MV-4-11 (cell line): ENCODE measurements around the gene WDR45.

Experiments
- DNase-seq: peaks from one replicate; lab custom pipeline; 2025; lab: John Stamatoyannopoulos, UW

Gene WDR45

DNA sequence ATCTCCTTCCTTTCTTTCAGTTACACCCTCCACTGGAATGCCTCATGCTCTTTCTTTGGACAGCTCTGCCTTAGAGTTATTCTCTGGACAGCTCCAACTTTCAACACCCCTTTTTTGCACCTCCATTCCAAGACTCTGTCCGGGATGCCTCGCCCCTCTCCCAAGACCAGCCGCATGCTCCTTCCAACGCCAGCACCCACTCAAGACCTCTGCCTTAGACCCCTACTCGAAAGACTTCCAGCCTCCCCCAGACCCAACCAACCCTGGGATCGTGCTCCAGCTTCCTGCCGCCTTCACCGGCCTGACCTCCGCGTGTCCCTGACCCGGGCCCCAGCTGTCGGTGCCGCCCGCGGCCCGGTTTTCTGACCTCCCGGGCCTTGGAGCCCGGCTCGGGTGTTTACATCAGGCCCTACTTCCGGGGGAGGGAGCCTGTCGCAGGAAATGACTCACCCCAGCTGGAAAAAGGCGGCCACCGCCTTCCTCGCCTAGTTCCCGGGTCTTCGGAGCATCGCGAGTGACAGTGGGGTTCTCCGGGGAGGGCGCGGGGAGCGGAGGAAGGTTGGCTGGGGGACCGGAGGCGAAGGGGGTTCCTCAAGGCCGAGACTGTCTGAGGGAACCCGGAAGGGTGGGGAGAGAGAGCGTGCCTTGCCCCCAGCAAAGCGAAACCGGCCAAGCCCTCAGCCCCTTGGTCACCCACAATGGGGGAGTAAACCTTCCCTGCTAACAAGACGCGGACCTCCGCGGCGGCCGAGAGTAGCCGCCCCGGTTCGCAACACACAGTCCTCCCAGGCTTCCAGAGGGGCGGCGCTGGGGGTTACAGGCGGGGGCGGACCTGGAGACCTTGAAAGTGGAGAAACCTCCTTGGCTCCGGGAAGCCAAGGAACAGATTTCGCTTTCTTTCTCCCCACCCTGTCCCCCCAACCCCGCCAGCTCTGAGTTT is at the start of gene WDR45:
TSS of gene WDR45 (minus strand) at position 399 of the 940 bp plus-strand sequence. CDS start 1,792 bp downstream, outside the sequence.
- peak; percentile 49 for DNase-seq

DNA sequence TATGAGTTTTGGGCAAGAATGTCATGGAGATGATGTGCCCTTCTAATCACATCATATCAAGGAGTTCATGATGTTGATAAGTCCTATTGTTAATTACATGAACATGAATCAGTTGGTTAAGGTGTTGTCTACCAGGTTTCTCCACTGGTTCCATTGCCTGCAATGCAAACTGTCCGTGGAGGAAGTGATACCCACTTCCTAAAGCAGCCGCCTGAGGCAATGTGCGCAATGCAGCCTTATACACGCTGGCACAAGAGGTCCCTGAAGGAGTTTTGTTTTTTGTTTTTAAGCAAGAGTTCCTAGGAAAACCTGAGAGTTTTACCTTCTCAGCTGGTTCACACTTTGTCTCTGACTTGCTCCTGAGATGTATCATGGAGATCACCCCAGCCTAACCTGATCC is 49.7 kb upstream of the WDR45 start:
- peak; percentile 58 for DNase-seq

DNA sequence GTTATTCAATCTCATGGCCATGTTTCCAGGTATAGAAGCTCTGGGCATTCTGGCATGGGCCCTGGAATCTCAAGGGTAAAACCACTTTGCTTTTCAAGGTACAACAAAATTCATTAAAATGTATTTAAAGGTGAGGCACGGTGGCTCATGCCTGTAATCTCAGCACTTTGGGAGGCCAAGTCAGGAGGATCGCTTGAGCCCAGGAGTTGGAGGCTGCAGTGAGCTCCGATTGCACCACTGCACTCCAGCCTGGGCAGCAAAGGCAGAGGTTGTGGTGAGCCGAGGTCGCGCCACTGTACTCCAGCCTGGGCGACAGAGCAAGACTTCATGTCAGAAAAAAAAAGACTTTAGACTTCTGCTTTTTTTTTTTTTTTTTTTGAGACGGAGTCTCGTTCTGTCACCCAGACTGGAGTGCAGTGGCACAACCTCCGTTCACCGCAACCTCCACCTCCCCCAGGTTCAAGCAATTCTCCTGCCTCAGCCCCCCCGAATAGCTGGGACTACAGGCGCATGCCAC is 48.1 kb upstream of the WDR45 start:
- peak; percentile 76 for DNase-seq

DNA sequence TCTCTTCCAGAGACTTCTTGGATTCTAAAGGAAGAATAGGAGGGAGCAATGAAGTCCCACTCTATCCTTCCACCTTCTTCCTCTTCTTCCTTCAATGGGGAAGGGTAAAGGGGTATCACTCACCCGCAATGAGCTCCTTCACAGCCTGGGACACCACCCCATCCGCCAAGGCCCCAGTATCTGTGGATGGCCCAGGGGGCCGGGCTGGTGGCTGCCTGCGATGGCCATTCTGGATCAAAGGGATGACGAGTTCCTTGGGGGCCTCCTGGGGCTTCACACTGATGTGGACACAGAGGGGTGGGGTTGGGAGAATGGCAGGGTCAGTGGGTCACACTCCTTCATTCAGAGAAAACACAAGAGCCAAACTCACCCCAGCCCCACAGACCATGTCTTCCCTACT is 42.8 kb upstream of the WDR45 start:
- DNase-seq, result no peak

DNA sequence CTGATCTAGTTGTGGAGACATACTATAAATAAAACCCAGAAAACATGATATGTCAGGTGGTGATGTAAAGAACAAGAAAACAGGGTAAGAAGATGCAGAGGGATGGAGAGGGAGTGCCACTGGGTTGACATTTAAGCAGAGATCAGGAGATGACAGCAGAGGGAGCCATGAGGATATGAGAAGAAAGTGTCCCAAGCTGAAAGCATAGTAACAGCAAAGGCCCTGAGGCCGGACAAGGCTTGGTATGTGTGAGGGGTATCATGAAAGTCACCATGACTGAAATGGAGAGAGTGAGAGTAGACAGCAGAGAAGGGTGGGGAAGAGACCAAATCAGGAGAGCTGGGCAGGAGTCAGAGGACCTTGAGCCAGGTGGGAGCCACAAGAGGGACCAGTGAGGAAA is 40.4 kb upstream of the WDR45 start:
- DNase-seq, result peak; percentile 27

DNA sequence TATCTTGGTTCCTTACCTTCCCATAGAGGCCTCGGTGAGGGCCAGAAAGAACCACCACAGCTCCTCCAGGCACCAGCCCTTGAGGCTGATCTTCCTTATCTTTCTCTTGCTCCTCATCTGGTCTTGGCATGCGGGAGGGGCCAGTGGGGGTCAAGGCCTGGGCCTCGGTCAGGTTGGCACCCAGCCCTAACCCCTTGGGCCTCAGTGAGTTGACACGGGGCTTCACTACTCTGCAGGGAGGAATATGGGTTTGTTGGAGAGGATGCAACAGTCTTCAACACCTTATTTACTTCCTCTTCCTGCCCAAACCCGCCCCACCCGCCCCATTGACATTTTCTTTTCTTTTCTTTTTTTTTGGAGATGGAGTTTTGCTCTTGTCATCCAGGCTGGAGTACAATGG is 37.9 kb upstream of the WDR45 start:
- no peak for DNase-seq

DNA sequence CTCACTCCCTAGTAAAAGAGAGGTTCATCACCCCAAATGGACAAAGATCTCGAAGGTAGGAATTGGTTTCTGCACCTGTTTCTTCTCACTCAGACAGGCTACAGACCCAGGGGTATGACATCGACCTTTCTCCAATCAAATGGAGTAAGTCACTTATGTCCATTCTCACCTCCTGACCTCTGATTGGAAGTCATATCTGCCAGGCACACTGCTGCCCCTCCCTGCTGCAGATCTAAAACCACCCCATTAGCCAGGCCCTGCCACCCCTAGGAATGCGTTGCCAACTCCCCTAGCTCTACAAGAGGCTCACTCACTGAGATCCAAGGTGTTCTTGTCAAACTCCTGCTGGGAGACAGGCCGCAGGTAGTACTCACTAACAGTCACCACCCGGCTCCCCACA is 37.0 kb upstream of the WDR45 start:
- DNase-seq, result no peak

DNA sequence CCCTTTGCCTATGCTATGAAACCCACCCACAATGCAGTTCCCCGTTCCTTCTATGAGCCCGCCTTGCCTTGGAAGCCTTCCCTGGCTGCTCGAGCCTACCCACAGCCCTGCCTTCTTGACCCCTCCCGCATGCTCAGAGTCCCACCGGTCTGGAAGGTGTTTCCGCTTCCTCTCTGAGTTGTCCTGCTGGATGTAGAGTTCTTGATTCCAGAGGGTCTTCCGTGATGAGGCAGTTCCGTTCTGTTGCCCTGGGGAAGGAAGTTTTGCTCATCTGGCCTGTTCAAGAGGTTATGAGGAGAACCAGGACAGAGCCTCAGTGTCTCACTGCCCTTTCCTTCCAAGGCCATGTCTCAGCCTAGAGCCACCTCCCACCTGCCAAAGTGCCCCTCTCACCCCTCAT is 36.4 kb upstream of the WDR45 start:
- DNase-seq, result no peak

DNA sequence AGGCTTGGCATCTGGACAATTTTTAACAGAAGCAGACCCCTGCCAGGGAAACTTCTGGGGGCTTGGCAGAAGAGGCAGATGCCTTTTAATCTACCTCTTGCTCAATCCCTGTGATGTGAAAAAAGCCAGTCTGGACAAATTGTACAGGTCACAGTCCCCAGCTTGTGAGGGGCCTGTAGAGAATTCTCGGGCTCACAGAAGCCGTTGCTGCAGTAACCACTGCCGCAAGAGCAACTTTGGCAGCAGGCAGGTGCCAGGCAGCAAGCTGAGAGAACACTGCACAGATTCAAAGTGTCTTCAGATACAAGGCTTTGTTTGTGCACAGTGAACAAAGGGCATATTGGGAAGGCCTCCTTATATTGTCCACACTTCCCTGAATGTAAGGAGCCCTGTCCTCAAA is 32.1 kb upstream of the WDR45 start:
- DNase-seq, result no peak

DNA sequence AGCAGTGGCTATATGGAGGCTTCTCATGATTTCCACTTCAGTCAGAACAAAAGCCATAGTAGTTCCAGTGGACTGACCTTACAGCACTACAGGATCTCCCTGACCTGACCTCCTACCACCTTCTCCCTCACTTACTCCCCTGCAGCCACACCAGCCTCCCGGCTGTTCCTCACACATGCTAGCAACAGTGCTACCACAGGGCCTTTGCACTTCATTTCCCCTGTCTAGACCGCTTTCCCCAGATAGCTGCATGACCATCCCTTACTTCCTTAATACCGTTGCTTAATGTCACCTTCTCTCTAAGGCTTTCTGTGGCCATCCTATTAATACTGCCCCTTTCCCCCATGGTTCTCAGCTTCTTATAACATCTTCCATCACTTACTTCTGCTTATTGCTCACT is 30.7 kb upstream of the WDR45 start:
- no peak for DNase-seq

DNA sequence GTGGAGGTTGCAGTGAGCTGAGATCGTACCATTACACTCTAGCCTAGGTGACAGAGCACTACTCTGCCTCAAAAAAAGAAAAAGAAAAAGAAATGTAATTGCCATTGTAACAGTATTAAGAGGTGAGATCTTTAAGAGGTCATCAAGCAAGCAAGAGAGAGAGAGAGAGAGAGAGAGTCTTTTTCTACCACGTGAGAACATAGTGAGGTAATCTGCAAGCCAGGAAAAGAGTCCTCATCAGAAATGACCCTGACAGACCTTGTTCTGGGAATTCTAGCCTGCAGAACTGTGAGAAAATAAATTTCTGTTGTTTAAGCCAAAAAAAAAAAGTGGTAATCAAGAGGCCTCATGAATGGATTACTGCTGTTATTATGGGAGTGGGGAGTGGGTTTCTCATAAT is 29.0 kb upstream of the WDR45 start:
- DNase-seq, result no peak

DNA sequence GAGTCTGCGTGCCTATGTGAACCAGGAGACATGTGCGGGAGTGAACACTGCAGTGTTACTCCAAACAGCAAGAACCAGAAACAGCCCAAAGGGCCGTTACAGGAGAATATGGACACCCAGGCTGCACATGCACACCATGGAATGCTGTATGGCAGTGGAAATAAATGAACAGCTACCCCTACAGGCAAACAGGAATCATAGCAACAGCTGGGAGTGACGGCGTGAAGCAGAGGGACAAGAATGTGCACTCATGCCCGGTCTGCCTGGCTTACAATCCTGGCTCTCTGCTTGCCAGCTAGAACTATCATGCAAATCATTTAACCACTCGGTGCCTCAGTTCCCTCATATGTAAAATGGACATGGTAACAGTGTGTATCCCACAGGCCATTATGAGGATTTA is 27.2 kb upstream of the WDR45 start:
- peak; percentile 31 for DNase-seq

DNA sequence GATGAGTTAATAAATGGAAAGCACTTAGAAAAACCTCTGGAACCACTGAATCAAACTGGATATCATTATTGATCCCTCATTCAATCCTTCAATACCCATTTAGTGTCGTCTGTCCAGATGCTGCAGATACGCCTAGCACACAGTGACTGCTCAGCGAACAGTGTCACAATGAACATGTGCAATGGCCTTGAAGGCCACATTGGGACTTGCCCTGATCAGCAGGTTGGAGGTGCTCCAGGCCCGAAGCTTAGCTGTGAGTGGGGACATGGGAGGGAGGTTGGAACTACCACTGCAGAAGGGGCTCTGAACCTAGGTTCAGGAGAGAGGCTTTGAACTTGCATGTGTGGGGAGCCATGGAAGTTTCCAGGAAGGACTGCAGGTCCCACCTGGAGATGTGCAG is 26.6 kb upstream of the WDR45 start:
- DNase-seq, result no peak

DNA sequence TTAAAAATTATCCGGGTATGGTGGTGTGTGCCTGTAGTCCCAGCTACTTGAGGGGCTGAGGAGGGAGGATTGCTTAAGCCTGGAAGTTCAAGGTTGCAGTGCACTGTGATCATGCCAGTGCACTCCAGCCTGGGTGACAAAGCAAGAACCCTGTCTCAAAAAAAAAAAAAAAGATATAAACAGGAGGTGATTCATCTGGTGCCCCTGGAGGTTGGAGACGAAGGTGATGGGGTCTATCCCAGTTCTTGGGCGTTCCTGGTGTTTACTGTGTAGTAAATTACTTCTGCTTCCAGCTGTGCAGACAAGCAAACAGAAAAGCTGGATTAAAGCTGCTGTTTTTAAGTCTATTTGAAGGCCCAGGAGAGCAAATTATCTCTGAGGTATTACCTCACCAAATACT is 23.9 kb upstream of the WDR45 start:
- DNase-seq, result no peak

DNA sequence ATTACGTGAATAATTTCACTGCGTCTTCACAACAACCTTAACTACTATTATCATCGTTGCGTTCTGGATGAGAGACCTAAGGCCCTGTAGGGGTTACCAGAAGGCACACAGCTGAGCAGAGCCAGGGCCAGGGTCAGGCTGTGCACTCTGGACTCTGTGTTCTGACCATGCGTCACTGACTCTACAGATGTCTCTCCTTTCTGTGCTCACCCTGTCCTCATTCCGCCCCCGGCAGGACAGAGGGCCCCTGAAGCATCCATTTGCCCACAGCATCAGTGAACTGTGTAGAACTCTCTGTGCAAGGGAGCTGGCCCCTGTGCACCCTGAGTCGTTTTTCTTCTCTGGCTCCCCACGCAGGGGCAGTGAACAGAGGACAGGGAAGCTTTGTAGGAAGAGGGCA is 22.5 kb upstream of the WDR45 start:
- DNase-seq, result no peak

DNA sequence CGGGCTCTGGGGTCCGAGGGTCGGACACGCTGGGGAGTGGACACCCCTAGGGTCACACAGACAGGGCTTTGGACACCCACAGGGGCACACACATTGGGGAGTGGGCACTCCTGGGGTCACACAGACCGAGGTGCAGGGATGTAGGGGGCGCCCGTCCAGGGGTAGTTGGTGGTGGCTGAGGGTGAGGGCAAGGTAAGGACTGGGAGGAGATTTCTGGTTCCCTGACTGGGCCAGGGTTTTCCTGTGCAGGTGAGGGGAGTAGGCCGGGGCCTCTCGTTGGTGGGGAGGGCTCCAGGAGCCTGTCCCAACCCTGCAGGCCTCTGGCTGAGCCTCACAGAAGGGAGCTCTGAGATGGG is 21.9 kb upstream of the WDR45 start:
- DNase-seq, result no peak

DNA sequence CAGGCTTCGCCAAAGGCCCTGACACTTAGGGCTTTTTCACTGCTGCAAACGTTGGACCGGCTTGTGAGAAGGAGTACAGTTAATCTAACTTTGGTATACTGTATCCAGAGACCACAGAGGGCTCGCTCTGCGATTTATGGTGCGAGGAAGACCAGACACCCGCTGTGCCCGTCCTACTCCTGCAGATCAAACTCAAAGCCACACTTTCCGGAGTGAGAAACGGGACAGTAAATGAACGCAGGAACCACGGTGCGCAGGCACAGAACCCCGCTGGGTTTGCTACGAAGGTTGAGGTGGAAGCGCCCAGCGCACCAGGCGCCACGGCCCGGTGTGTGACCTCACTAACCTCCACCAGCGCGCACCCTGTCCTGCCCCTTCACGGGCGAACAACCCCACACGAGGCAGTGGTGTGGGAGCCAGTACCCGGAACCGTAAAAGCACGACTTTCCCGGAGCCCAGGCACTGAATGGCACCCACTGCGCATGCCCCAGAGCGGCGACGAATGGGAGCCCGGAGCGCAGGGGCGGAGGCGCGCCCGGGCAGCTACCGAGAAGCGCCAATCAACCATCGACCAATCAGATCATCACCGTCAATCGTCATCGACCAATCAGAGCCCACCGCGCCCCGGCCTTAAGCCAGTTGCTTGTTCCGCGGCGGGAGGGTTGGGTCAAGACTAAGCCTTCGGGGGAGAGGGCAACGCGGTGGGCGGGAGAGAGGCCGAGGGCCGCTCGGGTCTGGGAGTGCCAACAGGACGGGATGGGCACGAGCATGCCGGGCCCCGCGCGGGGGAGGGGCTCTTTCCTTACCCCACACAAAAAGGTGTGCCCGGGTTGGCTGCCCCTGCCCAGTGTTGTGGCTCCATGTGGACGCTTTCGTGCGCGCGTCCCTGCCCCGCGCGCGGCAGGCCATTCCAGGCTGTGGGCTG is 21.3 kb upstream of the WDR45 start:
- peak; percentile 94 for DNase-seq

DNA sequence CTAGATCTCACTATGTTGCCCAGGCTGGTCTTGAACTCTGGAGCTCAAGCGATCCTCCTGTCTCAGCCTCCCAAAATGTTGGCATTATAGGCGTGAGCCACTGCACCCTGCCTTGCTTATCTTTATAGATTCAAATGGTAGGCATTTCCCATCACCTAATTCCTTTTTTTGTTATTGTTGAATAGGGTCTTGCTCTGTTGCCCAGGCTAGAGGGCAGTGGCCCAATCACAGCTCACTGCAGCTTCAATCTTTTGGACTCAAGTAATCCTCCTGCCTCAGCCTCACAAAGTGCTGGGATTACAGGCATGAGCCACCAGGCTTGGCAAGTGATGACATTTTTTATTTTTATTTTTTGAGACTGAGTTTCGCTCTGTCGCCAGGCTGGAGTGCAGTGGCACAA is 16.7 kb upstream of the WDR45 start:
- DNase-seq, result no peak

DNA sequence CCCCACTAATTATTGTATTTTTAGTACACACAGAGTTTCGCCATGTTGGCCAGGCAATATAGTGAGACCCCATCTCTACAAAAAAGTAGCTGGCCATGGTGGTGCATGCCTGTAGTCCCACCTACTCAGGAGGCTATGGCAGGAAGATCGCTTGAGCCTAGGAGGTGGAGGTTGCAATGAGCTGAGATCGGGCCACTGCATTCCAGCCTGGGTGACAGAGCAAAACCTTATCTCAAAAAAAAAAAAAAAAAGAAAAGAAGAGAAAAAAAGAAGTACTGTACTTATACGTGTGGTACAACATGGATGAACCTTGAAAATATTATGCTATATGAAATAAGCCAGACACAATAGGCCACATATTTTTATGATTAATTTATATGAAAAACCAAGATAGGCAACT is 9.9 kb upstream of the WDR45 start:
- DNase-seq, result no peak

DNA sequence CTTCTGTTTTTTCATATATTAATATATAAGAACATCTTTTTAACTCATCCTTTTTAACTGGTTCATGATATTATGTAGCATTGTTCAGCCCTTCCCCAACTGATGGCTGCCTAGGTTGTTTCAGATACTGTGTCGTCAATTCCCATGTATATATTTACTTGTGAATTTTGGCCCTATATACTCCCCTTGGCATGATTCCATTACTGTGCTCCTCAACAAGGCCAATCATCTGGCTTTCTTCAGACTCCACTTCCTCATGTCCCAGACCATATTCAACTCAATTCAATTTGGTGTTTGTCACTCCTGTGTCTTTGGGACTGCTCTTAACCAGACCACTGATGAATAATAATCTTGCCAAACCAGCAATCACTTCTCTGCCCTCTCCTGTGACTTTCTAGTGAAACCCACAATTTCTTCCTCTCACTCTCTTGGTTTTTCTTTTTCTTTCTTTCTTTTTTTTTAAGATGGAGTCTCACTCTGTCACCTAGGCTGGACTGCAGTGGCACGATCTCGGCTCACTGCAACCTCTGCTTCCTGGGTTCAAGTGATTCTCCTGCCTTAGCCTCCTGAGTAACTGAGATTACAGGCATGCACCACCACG is 2.7 kb upstream of the WDR45 start:
- peak; percentile 28 for DNase-seq

DNA sequence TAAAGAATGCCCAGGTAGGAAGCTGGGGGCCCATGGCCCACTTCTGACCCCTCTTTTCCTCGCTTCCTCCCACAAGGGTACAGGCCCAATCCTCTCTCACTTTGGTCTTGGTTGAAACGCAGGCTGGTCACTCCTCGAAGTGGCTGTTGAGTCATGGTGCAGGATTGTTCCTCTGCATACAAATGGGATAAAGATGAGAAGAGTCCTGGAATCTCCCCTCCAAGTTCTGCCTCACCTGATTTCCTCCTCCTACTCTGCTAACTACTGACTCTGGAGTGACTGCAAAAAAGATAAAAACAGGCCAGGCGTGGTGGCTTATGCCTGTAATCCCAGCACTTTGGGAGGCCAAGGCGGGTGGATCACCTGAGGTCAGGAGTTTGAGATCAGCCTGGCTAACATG is 1.7 kb downstream of the WDR45 start:
- no peak for DNase-seq

DNA sequence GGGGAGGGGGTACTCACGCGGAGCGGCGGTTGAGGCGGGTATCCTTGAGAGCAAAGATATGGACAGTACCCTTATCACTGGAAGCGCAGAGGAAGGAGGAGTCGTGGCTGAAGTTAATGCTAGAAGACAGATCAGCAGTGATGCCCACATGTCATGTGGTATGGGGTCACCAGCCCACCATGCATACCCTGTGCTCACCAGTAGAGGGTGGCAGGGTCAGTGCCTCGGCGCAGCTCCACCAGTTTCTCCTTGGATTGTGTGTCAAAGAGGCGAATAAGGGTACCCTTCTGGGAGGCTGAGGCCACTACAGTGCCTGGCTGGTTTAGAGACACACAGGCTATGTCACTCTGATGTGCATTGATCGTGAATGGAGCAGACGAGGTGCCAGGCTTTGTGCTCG is 4.3 kb downstream of the WDR45 start:
- DNase-seq, result no peak
